ENCODE data around the gene BAIAP2L1. TPM values are rescaled to one million over a fixed set of nuclear protein-coding genes. Genes with fewer than 3 reads are reported as not detected.

The BAIAP2L1 gene
- total and polyA plus RNA-seq, 2 experiments from 2014 or later: 24.1 to 38.3 TPM

GRCh38 chr7:98252425-98253054, 148.3 kb downstream of the BAIAP2L1 start:
- ATAC-seq: peak; percentile 32
- TF ChIP-seq CREB1 (CRISPR knock-in tag; IDR thresholded peaks at IDR 0.05; ENCODE audit: low read depth): no peak
- TF ChIP-seq NANOG (IDR thresholded peaks at IDR 0.05; ENCODE audit: borderline replicate concordance): no peak
- Mint-ChIP-seq H3K9me3 (no peaks in the 10 kb centered on the region; the same call in 2 of the 3 replicates), H3K4me3 (peak overlapping the region; percentile 92), H3K27ac (peak overlapping the region; percentile 70), H3K4me1 (peaks cover 18% of the 10 kb centered on the region), H3K36me3 (ENCODE audit: low read depth) (peaks cover 3% of the 10 kb centered on the region; the same call in 1 of the 3 replicates), H3K27me3 (ENCODE audit: insufficient read depth, low read depth, poor library complexity) (peaks cover 7% of the 10 kb centered on the region)
- Histone ChIP-seq H3K9me2 (ENCODE audit: insufficient read depth) (no peaks in the 10 kb centered on the region), H3K4me2 (peak overlapping the region; percentile 95), H4K20me1 (replicated peaks; ENCODE audit: insufficient read depth) (0 out of 2 replicates have a peak, but pooled peaks cover 3% of the 10 kb centered on the region), H3K27me3 (ENCODE audit: insufficient read depth) (no peaks in the 10 kb centered on the region), H3K4me1 (ENCODE audit: insufficient read depth) (peaks cover 19% of the 10 kb centered on the region), H3K4me3 (peak overlapping the region; percentile 95), H3K27ac (ENCODE audit: low read depth) (no peak overlapping the region; the same call in 1 of the 2 replicates), H2AFZ (peak overlapping the region; percentile 93), H3F3A (replicated peaks; ENCODE audit: low read depth) (peaks cover 14% of the 10 kb centered on the region; the same call in 1 of the 2 replicates), H3K79me2 (replicated peaks; ENCODE audit: insufficient read depth) (peaks cover 11% of the 10 kb centered on the region), H3K36me3 (ENCODE audit: insufficient read depth) (no peaks in the 10 kb centered on the region)
- no peak for DNase-seq (ENCODE audit: low spot score)

DNA sequence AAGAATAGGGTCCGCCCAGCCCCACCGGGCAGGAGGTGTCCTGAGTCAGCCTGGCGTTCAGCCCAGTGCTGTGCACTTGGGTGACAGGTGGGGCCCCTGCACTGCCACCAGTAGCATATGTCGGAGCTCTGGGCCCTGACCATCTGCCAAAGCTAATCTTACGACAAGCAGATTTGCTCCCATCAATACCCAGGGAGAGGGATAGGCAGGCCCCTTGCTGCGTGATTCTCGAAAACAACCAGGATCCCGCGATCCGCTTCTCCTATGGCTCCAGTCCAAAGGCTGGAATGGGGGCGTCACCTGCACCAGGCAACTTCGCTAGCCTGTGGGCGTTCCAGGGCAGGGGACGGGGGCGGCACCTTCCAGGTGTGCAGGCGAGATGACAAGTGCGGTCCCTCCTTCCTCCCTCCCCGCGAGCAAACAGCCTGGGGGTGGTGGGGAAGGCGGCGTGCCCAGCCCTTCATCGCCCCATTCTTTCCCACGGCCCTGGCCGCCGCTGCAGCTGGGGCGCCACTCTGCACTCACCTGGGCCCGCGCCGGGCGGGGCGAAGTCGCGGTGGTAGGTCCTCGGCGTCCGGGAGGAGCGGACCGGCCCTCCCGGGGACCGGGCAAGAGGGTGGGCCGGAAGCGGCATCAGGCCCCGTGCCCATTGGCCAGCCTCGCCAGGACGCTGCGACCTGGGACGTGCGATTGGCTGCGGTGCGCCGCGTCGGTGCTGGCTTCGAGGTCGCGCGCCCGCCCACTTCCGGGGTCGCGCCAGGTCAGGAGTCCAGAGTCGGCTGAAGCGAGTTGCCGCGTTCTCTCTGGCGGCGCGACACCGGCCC, 149.1 kb downstream of the BAIAP2L1 start, which contains the start of gene TECPR1:
Gene TECPR1, minus strand, starts transcription at position 632 of the 824 bp plus-strand sequence. CDS start 6,086 bp downstream, outside the sequence.
- Mint-ChIP-seq H3K4me1 (peaks cover 18% of the 10 kb centered on the region), H3K4me3 (peak within 1 kb of the TSS; percentile 92), H3K9me3 (no peaks in the 10 kb centered on the region; the same call in 2 of the 3 replicates), H3K36me3 (ENCODE audit: low read depth) (peaks cover 3% of the 10 kb centered on the region; the same call in 1 of the 3 replicates), H3K27me3 (ENCODE audit: insufficient read depth, low read depth, poor library complexity) (peaks cover 10% of the 10 kb centered on the region), H3K27ac (peak within 1 kb of the TSS; percentile 70)
- Histone ChIP-seq H3K27me3 (ENCODE audit: insufficient read depth) (no peaks in the 10 kb centered on the region), H3K36me3 (ENCODE audit: insufficient read depth) (no peaks in the 10 kb centered on the region), H3K9me2 (ENCODE audit: insufficient read depth) (no peaks in the 10 kb centered on the region), H4K20me1 (replicated peaks; ENCODE audit: insufficient read depth) (0 out of 2 replicates have a peak, but pooled peaks cover 3% of the 10 kb centered on the region), H3K4me1 (ENCODE audit: insufficient read depth) (peaks cover 19% of the 10 kb centered on the region), H3K79me2 (replicated peaks; ENCODE audit: insufficient read depth) (peaks cover 11% of the 10 kb centered on the region), H3K4me3 (peak within 1 kb of the TSS; percentile 95), H3K4me2 (peak within 1 kb of the TSS; percentile 95), H2AFZ (peak within 1 kb of the TSS; percentile 94), H3F3A (replicated peaks; ENCODE audit: low read depth) (peaks cover 14% of the 10 kb centered on the region; the same call in 1 of the 2 replicates), H3K27ac (ENCODE audit: low read depth) (peak within 1 kb of the TSS; percentile 55)
- peak; percentile 98 for ATAC-seq
- peak; percentile 96 for DNase-seq (ENCODE audit: low spot score)
- no peak for TF ChIP-seq EZH2 (IDR thresholded peaks at IDR 0.05; ENCODE audit: low read depth, unreplicated experiment)
- TF ChIP-seq POLR2AphosphoS5 (IDR thresholded peaks at IDR 0.05; ENCODE audit: low read depth): peak; percentile 66
- TF ChIP-seq EZH2phosphoT487 (IDR thresholded peaks at IDR 0.05; ENCODE audit: unreplicated experiment): no peak
- TF ChIP-seq, protein P1, sequence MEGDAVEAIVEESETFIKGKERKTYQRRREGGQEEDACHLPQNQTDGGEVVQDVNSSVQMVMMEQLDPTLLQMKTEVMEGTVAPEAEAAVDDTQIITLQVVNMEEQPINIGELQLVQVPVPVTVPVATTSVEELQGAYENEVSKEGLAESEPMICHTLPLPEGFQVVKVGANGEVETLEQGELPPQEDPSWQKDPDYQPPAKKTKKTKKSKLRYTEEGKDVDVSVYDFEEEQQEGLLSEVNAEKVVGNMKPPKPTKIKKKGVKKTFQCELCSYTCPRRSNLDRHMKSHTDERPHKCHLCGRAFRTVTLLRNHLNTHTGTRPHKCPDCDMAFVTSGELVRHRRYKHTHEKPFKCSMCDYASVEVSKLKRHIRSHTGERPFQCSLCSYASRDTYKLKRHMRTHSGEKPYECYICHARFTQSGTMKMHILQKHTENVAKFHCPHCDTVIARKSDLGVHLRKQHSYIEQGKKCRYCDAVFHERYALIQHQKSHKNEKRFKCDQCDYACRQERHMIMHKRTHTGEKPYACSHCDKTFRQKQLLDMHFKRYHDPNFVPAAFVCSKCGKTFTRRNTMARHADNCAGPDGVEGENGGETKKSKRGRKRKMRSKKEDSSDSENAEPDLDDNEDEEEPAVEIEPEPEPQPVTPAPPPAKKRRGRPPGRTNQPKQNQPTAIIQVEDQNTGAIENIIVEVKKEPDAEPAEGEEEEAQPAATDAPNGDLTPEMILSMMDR (conservative IDR thresholded peaks at IDR 0.05; ENCODE audit: low read depth in 2 of 2): no peak
- peak; percentile 87 for TF ChIP-seq CREB1 (CRISPR knock-in tag; IDR thresholded peaks at IDR 0.05; ENCODE audit: low read depth)
- no peak for TF ChIP-seq JUNB (IDR thresholded peaks at IDR 0.05; ENCODE audit: unreplicated experiment)

Data from GM23338 (cell line).